K562 (cell line): ENCODE data around the gene AGFG2. TPM values are rescaled to one million over a fixed set of nuclear protein-coding genes. Genes with fewer than 3 reads are reported as not detected.

Experiments used
- SLC30A9 ChIP-seq: fragments of 250-450 bp; sonication (Bioruptor Pico); IDR thresholded peaks from 2 replicates; pipeline ENCODE4 v1.8.0; 2022; ENCODE audit warnings: mild to moderate bottlenecking, moderate library complexity
- TBL1XR1 ChIP-seq, 2 experiments: IDR thresholded peaks; 2 replicates each; pipeline ENCODE4 v1.6.1; 2012; ENCODE audit warnings: improper control_type of control experiment in 2 of 2, low read length in 2 of 2, mild to moderate bottlenecking in 1 of 2
- TCF7L2 ChIP-seq: fragments of 150-350 bp; IDR thresholded peaks from 2 replicates; pipeline ENCODE4 v1.6.1; 2016; ENCODE audit warnings: low read depth, mild to moderate bottlenecking, low read length, moderate library complexity
- XRCC3 ChIP-seq: fragments of 450-650 bp; IDR thresholded peaks from 2 replicates; pipeline ENCODE4 v1.6.1; 2017; ENCODE audit warnings: mild to moderate bottlenecking, moderate library complexity
- ZKSCAN1 ChIP-seq: fragments of 150-350 bp; IDR thresholded peaks from 2 replicates; pipeline ENCODE4 v1.6.1; 2016; ENCODE audit warnings: low read depth, low read length
- ZNF57 ChIP-seq: fragments of 450-650 bp; formaldehyde crosslinking; IDR thresholded peaks from 2 replicates; pipeline ENCODE4 v1.4.0; 2020; ENCODE audit warnings: mild to moderate bottlenecking, moderate library complexity
- polyA plus RNA-seq, 8 experiments: library from polyadenylated mRNA; depleted of rRNA in 4 of 8; stranded (reverse) in 5 of 8; unstranded in 3 of 8; fragments of >200 nt; fragmentation: Nextera tagmentation in 2 of 8; fragmentation: Illumina TruSeq in 1 of 8; extraction: Ambion mirVana in 2 of 8; extraction: Trizol in 1 of 8; gene quantifications; 2 replicates each; pipeline versions ENCODE4 v1.2.1 to v1.2.3, GENCODE V29; 2011 to 2014; ENCODE audit warnings: inconsistent platforms in 1 of 8, missing spikeins in 1 of 8
- total RNA-seq, 7 experiments: library from RNA; depleted of rRNA in 6 of 7; stranded (reverse); fragments of >200 nt in 6 of 7; fragmentation: Illumina TruSeq in 2 of 7; extraction: Trizol in 2 of 7; gene quantifications; 2 replicates each; pipeline versions ENCODE4 v1.2.1 to v1.2.3, GENCODE V29; 2011 to 2021; ENCODE audit warnings: low replicate concordance in 1 of 7
- TF ChIP-seq, protein P1 (sequence below): fragments of 450-650 bp; formaldehyde crosslinking; IDR thresholded peaks from 2 replicates; pipeline ENCODE4 v1.4.0; 2022; ENCODE audit warnings: mild to moderate bottlenecking, moderate library complexity
- TF ChIP-seq, protein P2 (sequence below): fragments of 450-650 bp; IDR thresholded peaks from 2 replicates; pipeline ENCODE4 v1.6.1; 2016; ENCODE audit warnings: mild to moderate bottlenecking, moderate library complexity
- TF ChIP-seq, protein P3 (sequence below): fragments of 250-450 bp; sonication (Bioruptor Pico); IDR thresholded peaks from 2 replicates; pipeline ENCODE4 v1.4.0; 2020; ENCODE audit warnings: borderline replicate concordance
- TF ChIP-seq, protein P4 (sequence below): sonication (generic); formaldehyde crosslinking; IDR thresholded peaks from 2 replicates; pipeline ENCODE4 v1.8.1; 2022; ENCODE audit warnings: missing genetic modification reagents

AGFG2 gene
- total and polyA plus RNA-seq, 9 of the 15 experiments (the other 6 are each of a cell fraction or from before 2014, with no cell fraction given) = 0.31 to 23.1 (median 6.5) TPM

DNA sequence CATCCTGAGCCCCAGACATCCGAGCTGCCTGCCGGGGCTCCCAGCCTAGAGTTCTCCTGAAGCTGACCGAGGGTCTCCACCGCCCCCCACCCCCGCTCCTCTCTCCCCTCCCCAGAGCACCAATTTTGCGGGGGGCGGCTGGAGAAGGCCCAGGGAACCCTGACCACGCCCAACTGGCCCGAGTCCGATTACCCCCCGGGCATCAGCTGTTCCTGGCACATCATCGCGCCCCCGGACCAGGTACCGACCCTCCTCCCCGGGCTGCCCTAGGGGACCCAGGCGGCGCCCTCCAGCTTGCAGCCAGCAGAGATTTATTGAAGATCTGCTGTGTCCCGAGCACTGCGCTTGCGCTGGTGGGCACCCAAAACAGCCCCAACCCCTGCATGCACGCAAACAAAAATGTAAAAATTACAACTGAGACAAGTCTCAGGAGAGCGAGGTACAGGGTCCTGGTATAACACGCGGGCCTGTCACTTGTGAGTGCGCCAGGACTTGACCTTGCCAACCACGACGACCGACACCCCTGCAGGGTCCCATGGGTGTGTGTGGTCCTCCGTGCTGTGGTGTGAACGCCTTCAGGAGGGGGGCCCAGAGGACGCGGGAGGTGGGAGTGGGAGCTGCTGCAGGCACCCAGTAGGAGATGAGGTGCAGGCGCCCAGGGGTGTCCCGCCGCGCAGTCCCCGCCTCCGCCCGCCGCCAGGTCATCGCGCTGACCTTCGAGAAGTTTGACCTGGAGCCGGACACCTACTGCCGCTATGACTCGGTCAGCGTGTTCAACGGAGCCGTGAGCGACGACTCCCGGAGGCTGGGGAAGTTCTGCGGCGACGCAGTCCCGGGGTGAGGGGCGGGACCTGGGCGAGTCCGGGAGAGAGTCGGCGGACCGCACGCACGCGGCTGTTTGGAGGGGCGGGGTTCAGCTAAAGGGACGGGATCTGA, 66.2 kb downstream of the AGFG2 start (continued):
- TF ChIP-seq, protein P1, sequence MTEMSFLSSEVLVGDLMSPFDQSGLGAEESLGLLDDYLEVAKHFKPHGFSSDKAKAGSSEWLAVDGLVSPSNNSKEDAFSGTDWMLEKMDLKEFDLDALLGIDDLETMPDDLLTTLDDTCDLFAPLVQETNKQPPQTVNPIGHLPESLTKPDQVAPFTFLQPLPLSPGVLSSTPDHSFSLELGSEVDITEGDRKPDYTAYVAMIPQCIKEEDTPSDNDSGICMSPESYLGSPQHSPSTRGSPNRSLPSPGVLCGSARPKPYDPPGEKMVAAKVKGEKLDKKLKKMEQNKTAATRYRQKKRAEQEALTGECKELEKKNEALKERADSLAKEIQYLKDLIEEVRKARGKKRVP (CRISPR knock-in tag) = no peak
- no peak for TF ChIP-seq TBL1XR1 (IDR thresholded peaks at IDR 0.05; ENCODE audit: low read length in 2 of 2)
- no peak for TF ChIP-seq TCF7L2
- TF ChIP-seq ZKSCAN1 = peak; percentile 5; the same call in 1 of the 2 replicates
- TF ChIP-seq, protein P2, sequence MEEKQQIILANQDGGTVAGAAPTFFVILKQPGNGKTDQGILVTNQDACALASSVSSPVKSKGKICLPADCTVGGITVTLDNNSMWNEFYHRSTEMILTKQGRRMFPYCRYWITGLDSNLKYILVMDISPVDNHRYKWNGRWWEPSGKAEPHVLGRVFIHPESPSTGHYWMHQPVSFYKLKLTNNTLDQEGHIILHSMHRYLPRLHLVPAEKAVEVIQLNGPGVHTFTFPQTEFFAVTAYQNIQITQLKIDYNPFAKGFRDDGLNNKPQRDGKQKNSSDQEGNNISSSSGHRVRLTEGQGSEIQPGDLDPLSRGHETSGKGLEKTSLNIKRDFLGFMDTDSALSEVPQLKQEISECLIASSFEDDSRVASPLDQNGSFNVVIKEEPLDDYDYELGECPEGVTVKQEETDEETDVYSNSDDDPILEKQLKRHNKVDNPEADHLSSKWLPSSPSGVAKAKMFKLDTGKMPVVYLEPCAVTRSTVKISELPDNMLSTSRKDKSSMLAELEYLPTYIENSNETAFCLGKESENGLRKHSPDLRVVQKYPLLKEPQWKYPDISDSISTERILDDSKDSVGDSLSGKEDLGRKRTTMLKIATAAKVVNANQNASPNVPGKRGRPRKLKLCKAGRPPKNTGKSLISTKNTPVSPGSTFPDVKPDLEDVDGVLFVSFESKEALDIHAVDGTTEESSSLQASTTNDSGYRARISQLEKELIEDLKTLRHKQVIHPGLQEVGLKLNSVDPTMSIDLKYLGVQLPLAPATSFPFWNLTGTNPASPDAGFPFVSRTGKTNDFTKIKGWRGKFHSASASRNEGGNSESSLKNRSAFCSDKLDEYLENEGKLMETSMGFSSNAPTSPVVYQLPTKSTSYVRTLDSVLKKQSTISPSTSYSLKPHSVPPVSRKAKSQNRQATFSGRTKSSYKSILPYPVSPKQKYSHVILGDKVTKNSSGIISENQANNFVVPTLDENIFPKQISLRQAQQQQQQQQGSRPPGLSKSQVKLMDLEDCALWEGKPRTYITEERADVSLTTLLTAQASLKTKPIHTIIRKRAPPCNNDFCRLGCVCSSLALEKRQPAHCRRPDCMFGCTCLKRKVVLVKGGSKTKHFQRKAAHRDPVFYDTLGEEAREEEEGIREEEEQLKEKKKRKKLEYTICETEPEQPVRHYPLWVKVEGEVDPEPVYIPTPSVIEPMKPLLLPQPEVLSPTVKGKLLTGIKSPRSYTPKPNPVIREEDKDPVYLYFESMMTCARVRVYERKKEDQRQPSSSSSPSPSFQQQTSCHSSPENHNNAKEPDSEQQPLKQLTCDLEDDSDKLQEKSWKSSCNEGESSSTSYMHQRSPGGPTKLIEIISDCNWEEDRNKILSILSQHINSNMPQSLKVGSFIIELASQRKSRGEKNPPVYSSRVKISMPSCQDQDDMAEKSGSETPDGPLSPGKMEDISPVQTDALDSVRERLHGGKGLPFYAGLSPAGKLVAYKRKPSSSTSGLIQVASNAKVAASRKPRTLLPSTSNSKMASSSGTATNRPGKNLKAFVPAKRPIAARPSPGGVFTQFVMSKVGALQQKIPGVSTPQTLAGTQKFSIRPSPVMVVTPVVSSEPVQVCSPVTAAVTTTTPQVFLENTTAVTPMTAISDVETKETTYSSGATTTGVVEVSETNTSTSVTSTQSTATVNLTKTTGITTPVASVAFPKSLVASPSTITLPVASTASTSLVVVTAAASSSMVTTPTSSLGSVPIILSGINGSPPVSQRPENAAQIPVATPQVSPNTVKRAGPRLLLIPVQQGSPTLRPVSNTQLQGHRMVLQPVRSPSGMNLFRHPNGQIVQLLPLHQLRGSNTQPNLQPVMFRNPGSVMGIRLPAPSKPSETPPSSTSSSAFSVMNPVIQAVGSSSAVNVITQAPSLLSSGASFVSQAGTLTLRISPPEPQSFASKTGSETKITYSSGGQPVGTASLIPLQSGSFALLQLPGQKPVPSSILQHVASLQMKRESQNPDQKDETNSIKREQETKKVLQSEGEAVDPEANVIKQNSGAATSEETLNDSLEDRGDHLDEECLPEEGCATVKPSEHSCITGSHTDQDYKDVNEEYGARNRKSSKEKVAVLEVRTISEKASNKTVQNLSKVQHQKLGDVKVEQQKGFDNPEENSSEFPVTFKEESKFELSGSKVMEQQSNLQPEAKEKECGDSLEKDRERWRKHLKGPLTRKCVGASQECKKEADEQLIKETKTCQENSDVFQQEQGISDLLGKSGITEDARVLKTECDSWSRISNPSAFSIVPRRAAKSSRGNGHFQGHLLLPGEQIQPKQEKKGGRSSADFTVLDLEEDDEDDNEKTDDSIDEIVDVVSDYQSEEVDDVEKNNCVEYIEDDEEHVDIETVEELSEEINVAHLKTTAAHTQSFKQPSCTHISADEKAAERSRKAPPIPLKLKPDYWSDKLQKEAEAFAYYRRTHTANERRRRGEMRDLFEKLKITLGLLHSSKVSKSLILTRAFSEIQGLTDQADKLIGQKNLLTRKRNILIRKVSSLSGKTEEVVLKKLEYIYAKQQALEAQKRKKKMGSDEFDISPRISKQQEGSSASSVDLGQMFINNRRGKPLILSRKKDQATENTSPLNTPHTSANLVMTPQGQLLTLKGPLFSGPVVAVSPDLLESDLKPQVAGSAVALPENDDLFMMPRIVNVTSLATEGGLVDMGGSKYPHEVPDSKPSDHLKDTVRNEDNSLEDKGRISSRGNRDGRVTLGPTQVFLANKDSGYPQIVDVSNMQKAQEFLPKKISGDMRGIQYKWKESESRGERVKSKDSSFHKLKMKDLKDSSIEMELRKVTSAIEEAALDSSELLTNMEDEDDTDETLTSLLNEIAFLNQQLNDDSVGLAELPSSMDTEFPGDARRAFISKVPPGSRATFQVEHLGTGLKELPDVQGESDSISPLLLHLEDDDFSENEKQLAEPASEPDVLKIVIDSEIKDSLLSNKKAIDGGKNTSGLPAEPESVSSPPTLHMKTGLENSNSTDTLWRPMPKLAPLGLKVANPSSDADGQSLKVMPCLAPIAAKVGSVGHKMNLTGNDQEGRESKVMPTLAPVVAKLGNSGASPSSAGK = peak; percentile 89
- TF ChIP-seq XRCC3 = no peak
- no peak for TF ChIP-seq ZNF57
- TF ChIP-seq, protein P3, sequence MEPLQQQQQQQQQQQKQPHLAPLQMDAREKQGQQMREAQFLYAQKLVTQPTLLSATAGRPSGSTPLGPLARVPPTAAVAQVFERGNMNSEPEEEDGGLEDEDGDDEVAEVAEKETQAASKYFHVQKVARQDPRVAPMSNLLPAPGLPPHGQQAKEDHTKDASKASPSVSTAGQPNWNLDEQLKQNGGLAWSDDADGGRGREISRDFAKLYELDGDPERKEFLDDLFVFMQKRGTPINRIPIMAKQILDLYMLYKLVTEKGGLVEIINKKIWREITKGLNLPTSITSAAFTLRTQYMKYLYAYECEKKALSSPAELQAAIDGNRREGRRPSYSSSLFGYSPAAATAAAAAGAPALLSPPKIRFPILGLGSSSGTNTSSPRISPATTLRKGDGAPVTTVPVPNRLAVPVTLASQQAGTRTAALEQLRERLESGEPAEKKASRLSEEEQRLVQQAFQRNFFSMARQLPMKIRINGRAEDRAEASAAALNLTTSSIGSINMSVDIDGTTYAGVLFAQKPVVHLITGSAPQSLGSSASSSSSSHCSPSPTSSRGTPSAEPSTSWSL (CRISPR knock-in tag) = no peak
- no peak for TF ChIP-seq SLC30A9 (CRISPR knock-in tag)
- TF ChIP-seq, protein P4, sequence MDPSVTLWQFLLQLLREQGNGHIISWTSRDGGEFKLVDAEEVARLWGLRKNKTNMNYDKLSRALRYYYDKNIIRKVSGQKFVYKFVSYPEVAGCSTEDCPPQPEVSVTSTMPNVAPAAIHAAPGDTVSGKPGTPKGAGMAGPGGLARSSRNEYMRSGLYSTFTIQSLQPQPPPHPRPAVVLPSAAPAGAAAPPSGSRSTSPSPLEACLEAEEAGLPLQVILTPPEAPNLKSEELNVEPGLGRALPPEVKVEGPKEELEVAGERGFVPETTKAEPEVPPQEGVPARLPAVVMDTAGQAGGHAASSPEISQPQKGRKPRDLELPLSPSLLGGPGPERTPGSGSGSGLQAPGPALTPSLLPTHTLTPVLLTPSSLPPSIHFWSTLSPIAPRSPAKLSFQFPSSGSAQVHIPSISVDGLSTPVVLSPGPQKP (CRISPR knock-in tag) = no peak
